GM23338 (cell line): ENCODE data around the gene ATP5IF1. TPM values are rescaled to one million over a fixed set of nuclear protein-coding genes. Genes with fewer than 3 reads are reported as not detected.
A peak's percentile ranks its signal among the peaks of the same experiment; 100 is the strongest.

Experiments
- ATAC-seq: fragments of 200-7000 bp; cut with Tn5 transposase; 3 replicates; pipeline ENCODE4 v1.9.1; 2020
- DNase-seq: peaks from one replicate; pipeline ENCODE4 v3.0.0-alpha.2; 2015; ENCODE audit warnings: low spot score
- H2AFZ ChIP-seq: fragments of 200-600 bp; sonication (generic); 2 replicates; pipeline ENCODE4 v1.8.0; 2016; ENCODE audit warnings: antibody characterized with exemption, mild to moderate bottlenecking, moderate library complexity
- H3F3A ChIP-seq: fragments of 200-600 bp; sonication (generic); replicated peaks from 2 replicates; pipeline ENCODE4 v1.8.0; 2017; ENCODE audit warnings: antibody characterized with exemption, mixed run types, low read depth
- H3K27ac ChIP-seq: fragments of 200-600 bp; sonication (generic); 2 replicates; pipeline ENCODE4 v1.6.1; 2016; ENCODE audit warnings: low read depth
- H3K27me3 ChIP-seq: fragments of 200-600 bp; sonication (generic); 2 replicates; pipeline ENCODE4 v1.8.0; 2016; ENCODE audit warnings: mild to moderate bottlenecking, mixed run types, moderate library complexity; ENCODE audit not compliant: insufficient read depth
- H3K36me3 ChIP-seq: fragments of 200-600 bp; sonication (generic); 2 replicates; pipeline ENCODE4 v1.8.0; 2016; ENCODE audit warnings: mild to moderate bottlenecking; ENCODE audit not compliant: insufficient read depth
- H3K4me1 ChIP-seq: fragments of 200-600 bp; sonication (generic); 2 replicates; pipeline ENCODE4 v1.8.0; 2016; ENCODE audit warnings: mild to moderate bottlenecking, moderate library complexity; ENCODE audit not compliant: insufficient read depth
- H3K4me2 ChIP-seq: fragments of 200-600 bp; sonication (generic); 2 replicates; pipeline ENCODE4 v1.7.1; 2017; ENCODE audit warnings: mixed run types
- H3K4me3 ChIP-seq: fragments of 200-600 bp; sonication (generic); 2 replicates; pipeline ENCODE4 v1.6.1; 2016; ENCODE audit warnings: mixed run types
- H3K79me2 ChIP-seq: fragments of 200-600 bp; sonication (generic); replicated peaks from 2 replicates; pipeline ENCODE4 v1.8.0; 2017; ENCODE audit warnings: mild to moderate bottlenecking; ENCODE audit not compliant: insufficient read depth
- H3K9me2 ChIP-seq: fragments of 200-600 bp; sonication (generic); 2 replicates; pipeline ENCODE4 v1.8.0; 2017; ENCODE audit not compliant: insufficient read depth
- H4K20me1 ChIP-seq: fragments of 200-600 bp; sonication (generic); replicated peaks from 2 replicates; pipeline ENCODE4 v1.8.0; 2017; ENCODE audit warnings: mild to moderate bottlenecking; ENCODE audit not compliant: insufficient read depth
- H3K27ac Mint-ChIP-seq: 2 replicates; pipeline ENCODE4 v1.8.0; 2020; ENCODE audit warnings: inconsistent platforms, mild to moderate bottlenecking, moderate library complexity, mixed read lengths
- H3K27me3 Mint-ChIP-seq: 3 replicates; pipeline ENCODE4 v1.8.0; 2022; ENCODE audit warnings: low read depth, mild to moderate bottlenecking, moderate library complexity, mixed read lengths, inconsistent platforms; ENCODE audit not compliant: insufficient read depth, poor library complexity
- H3K36me3 Mint-ChIP-seq: 3 replicates; pipeline ENCODE4 v1.8.0; 2021; ENCODE audit warnings: low read depth, mild to moderate bottlenecking, inconsistent platforms, moderate library complexity, mixed read lengths
- H3K4me1 Mint-ChIP-seq: 3 replicates; pipeline ENCODE4 v1.8.0; 2020; ENCODE audit warnings: mild to moderate bottlenecking, inconsistent platforms, mixed read lengths
- H3K4me3 Mint-ChIP-seq: 3 replicates; pipeline ENCODE4 v1.8.0; 2021; ENCODE audit warnings: moderate library complexity, mild to moderate bottlenecking, inconsistent platforms, mixed read lengths
- H3K9me3 Mint-ChIP-seq: 3 replicates; pipeline ENCODE4 v1.8.0; 2020; ENCODE audit warnings: moderate library complexity, mild to moderate bottlenecking, inconsistent platforms, mixed read lengths
- CREB1 ChIP-seq: fragments of 250-450 bp; sonication (Bioruptor Pico); IDR thresholded peaks from 2 replicates; pipeline ENCODE4 v1.5.0; 2020; ENCODE audit warnings: low read depth, mild to moderate bottlenecking, moderate library complexity
- CTCF ChIP-seq, 2 experiments: fragments of 200-600 bp in 1 of 2; sonication (generic) in 1 of 2; conservative IDR thresholded peaks; 2 replicates each; pipeline versions ENCODE4 v1.5.1 to v1.6.1; 2016 to 2017; ENCODE audit warnings: antibody characterized with exemption in 2 of 2, low read depth in 2 of 2, mild to moderate bottlenecking in 2 of 2, moderate library complexity in 1 of 2
- NANOG ChIP-seq: IDR thresholded peaks from 2 replicates; pipeline ENCODE4 v1.6.1; 2016; ENCODE audit warnings: antibody characterized with exemption, borderline replicate concordance
- STAT1 ChIP-seq: IDR thresholded peaks from one replicate; pipeline ENCODE4 v1.6.1; 2016; ENCODE audit warnings: antibody characterized with exemption; ENCODE audit not compliant: unreplicated experiment
- polyA plus RNA-seq: library from polyadenylated mRNA; unstranded; fragments of >200 nt; fragmentation: Nextera tagmentation; extraction: Ambion mirVana; gene quantifications from 2 replicates; pipeline ENCODE4 v1.2.1, GENCODE V29; 2016
- total RNA-seq: library from RNA; depleted of rRNA; stranded (reverse); fragments of >200 nt; shearing (Covaris generic); gene quantifications from 2 replicates; pipeline ENCODE4 v1.2.3, GENCODE V29; 2014; rRNA removed

The ATP5IF1 gene
- total and polyA plus RNA-seq, 2 experiments from 2014 or later = 230 to 1,325 TPM

- Histone ChIP-seq H3K36me3 (peaks cover 40% of the 10 kb centered on the region), H3K4me3 (no peak overlapping the region)
- peaks cover 6% of the 10 kb centered on the region for H3K27me3 Mint-ChIP-seq
Observed at GRCh38 chr1:28281608-28282425, 45.9 kb downstream of the ATP5IF1 start.

GRCh38 chr1:28282426-28283407 is 46.8 kb downstream of the ATP5IF1 start:
- 0 out of 2 replicates have a peak, but pooled peaks cover 5% of the 10 kb centered on the region for H4K20me1 ChIP-seq
- Mint-ChIP-seq H3K4me3 (no peak overlapping the region), H3K36me3 (peaks cover 55% of the 10 kb centered on the region), H3K4me1 (no peaks in the 10 kb centered on the region), H3K9me3 (no peaks in the 10 kb centered on the region), H3K27me3 (peaks cover 6% of the 10 kb centered on the region), H3K27ac (peak overlapping the region; percentile 56; the same call in 1 of the 2 replicates)
- H2AFZ ChIP-seq = no peak overlapping the region
- no peak overlapping the region for H3K4me3 ChIP-seq
- no peak for TF ChIP-seq NANOG
- no peaks in the 10 kb centered on the region for H3K27me3 ChIP-seq
- DNase-seq (no peak), ATAC-seq (no peak)
- H3K9me2 ChIP-seq = no peaks in the 10 kb centered on the region
- no peaks in the 10 kb centered on the region for H3K79me2 ChIP-seq
- H3K4me1 ChIP-seq = no peaks in the 10 kb centered on the region; the same call in 1 of the 2 replicates
- H3K27ac ChIP-seq = peak overlapping the region; percentile 65; the same call in 1 of the 2 replicates
- no peak overlapping the region for H3K4me2 ChIP-seq
- H3F3A ChIP-seq = no peaks in the 10 kb centered on the region
- H3K36me3 ChIP-seq = peaks cover 35% of the 10 kb centered on the region

More at GRCh38 chr1:28281608-28282425, 45.9 kb downstream of the ATP5IF1 start:
- H3K4me3 Mint-ChIP-seq = no peak overlapping the region
- no peaks in the 10 kb centered on the region for H3K79me2 ChIP-seq
- 0 out of 2 replicates have a peak, but pooled peaks cover 6% of the 10 kb centered on the region for H4K20me1 ChIP-seq
- H3K36me3 Mint-ChIP-seq = peaks cover 64% of the 10 kb centered on the region
- H3K27me3 ChIP-seq = no peaks in the 10 kb centered on the region
- H2AFZ ChIP-seq = no peak overlapping the region
- no peak for ATAC-seq
- H3K4me1 Mint-ChIP-seq = no peaks in the 10 kb centered on the region
- no peaks in the 10 kb centered on the region for H3K9me2 ChIP-seq
- H3K4me2 ChIP-seq = no peak overlapping the region
- peak overlapping the region; percentile 56; the same call in 1 of the 2 replicates for H3K27ac Mint-ChIP-seq
- no peaks in the 10 kb centered on the region for H3F3A ChIP-seq
- H3K9me3 Mint-ChIP-seq = no peaks in the 10 kb centered on the region
- DNase-seq = no peak
- TF ChIP-seq NANOG (no peak), CTCF (conservative IDR thresholded peaks at IDR 0.05; ENCODE audit: low read depth in 2 of 2) (0 out of 4 replicates have a peak, but pooled peaks of 1 of the 2 experiments have one; percentile 1)
- no peak overlapping the region for H3K27ac ChIP-seq
- H3K4me1 ChIP-seq = no peaks in the 10 kb centered on the region; the same call in 1 of the 2 replicates

- no peak for TF ChIP-seq CREB1 (CRISPR knock-in tag)
- TF ChIP-seq STAT1 = no peak
- no peak for TF ChIP-seq NANOG
- DNase-seq (no peak), ATAC-seq (no peak)
- no peak overlapping the region for H3K27ac Mint-ChIP-seq
- Histone ChIP-seq H3K4me2 (no peak overlapping the region), H2AFZ (no peak overlapping the region), H3K4me1 (peaks cover 2% of the 10 kb centered on the region; the same call in 1 of the 2 replicates), H3F3A (0 out of 2 replicates have a peak, but pooled peaks cover 2% of the 10 kb centered on the region), H3K9me2 (no peaks in the 10 kb centered on the region), H3K36me3 (peaks cover 6% of the 10 kb centered on the region), H3K4me3 (no peak overlapping the region), H3K27me3 (no peaks in the 10 kb centered on the region), H3K27ac (no peak overlapping the region), H3K79me2 (no peaks in the 10 kb centered on the region), H4K20me1 (no peaks in the 10 kb centered on the region)
- peaks cover 22% of the 10 kb centered on the region for H3K36me3 Mint-ChIP-seq
- H3K4me3 Mint-ChIP-seq = no peak overlapping the region
- H3K4me1 Mint-ChIP-seq = peaks cover 6% of the 10 kb centered on the region
- H3K27me3 Mint-ChIP-seq = peaks cover 3% of the 10 kb centered on the region
- no peaks in the 10 kb centered on the region for H3K9me3 Mint-ChIP-seq
Observed at GRCh38 chr1:28286111-28286510, 50.2 kb downstream of the ATP5IF1 start.

Other genes starting within 250 kb of the ATP5IF1 start
- 25.5 and 33.6 TPM in 2 replicates for gene EYA3, start 147.5 kb upstream of the ATP5IF1 start, total RNA-seq
- gene EYA3, start 147.5 kb upstream of the ATP5IF1 start, polyA plus RNA-seq = 10.9 and 12.5 TPM in 2 replicates
- 0.27 and 0.76 TPM in 2 replicates for gene PTAFR, start 59.4 kb upstream of the ATP5IF1 start, total RNA-seq
- gene PTAFR, start 59.4 kb upstream of the ATP5IF1 start, polyA plus RNA-seq = 0.29 and 0.49 TPM in 2 replicates
- 67.3 and 71.0 TPM in 2 replicates for gene DNAJC8, start 3.1 kb upstream of the ATP5IF1 start, total RNA-seq
- gene DNAJC8, start 3.1 kb upstream of the ATP5IF1 start, polyA plus RNA-seq = 208 and 210 TPM in 2 replicates
- gene SESN2, start 23.4 kb downstream of the ATP5IF1 start, total RNA-seq = 43.6 and 52.1 TPM in 2 replicates
- 20.8 and 22.8 TPM in 2 replicates for gene SESN2, start 23.4 kb downstream of the ATP5IF1 start, polyA plus RNA-seq
- 11.9 and 12.6 TPM in 2 replicates for gene MED18, start 92.9 kb downstream of the ATP5IF1 start, total RNA-seq
- 7.6 and 8.5 TPM in 2 replicates for gene MED18, start 92.9 kb downstream of the ATP5IF1 start, polyA plus RNA-seq
- gene PHACTR4, start 133.6 kb downstream of the ATP5IF1 start, total RNA-seq = 29.7 and 35.4 TPM in 2 replicates
- 47.1 and 54.1 TPM in 2 replicates for gene PHACTR4, start 133.6 kb downstream of the ATP5IF1 start, polyA plus RNA-seq